ENCODE results near the gene KASH5. TPM values are rescaled to one million over a fixed set of nuclear protein-coding genes. Genes with fewer than 3 reads are reported as not detected.

Gene KASH5
- total RNA-seq, 1 experiment from 2014 or later = not detected

- peak overlapping the region in 1 of 3 experiments; percentile 49; a peak in 1 of 7 replicates for H3K27ac Mint-ChIP-seq
- Histone ChIP-seq H3K23me2 (ENCODE audit: insufficient read length, low read depth, low read length, poor library complexity, severe bottlenecking) (peaks cover under 1% of the 10 kb centered on the region), H3K27ac (ENCODE audit: insufficient read length, low read depth, low read length) (no peak overlapping the region), H3K14ac (ENCODE audit: insufficient read depth, low read length) (no peak overlapping the region), H4K8ac (replicated peaks; ENCODE audit: insufficient read length, low read depth, low read length) (no peak overlapping the region), H3K18ac (ENCODE audit: insufficient read length, low read depth, low read length) (no peak overlapping the region), H2AK5ac (ENCODE audit: insufficient read length, low read length) (no peak overlapping the region), H4K20me1 (ENCODE audit: control insufficient read depth, insufficient read depth, insufficient read length) (no peaks in the 10 kb centered on the region), H3K9me3 (ENCODE audit: control insufficient read depth, low read depth, low read length) (no peaks in the 10 kb centered on the region), H2BK12ac (ENCODE audit: insufficient read length, low read depth, low read length) (no peak overlapping the region), H4K5ac (ENCODE audit: insufficient read length, low read depth, low read length) (no peak overlapping the region), H3K56ac (ENCODE audit: insufficient read length, low read depth, low read length) (no peak overlapping the region), H3K79me1 (ENCODE audit: insufficient read depth, low read depth, low read length, poor library complexity, severe bottlenecking) (no peaks in the 10 kb centered on the region), H3K9ac (ENCODE audit: extremely low read depth, insufficient read length, low read length) (no peak overlapping the region), H2BK20ac (ENCODE audit: low read depth, low read length, poor library complexity, severe bottlenecking) (no peak overlapping the region), H2BK120ac (ENCODE audit: low read depth, low read length, poor library complexity, severe bottlenecking) (no peak overlapping the region), H3K4me1 (ENCODE audit: insufficient read depth, low read length) (no peaks in the 10 kb centered on the region), H4K91ac (ENCODE audit: insufficient read length, low read depth, low read length) (no peak overlapping the region), H3K4me2 (ENCODE audit: insufficient read depth, insufficient read length, low read length) (no peak overlapping the region), H3K23ac (ENCODE audit: insufficient read length, low read depth, low read length) (no peak overlapping the region), H3K4ac (ENCODE audit: low read depth, low read length) (no peak overlapping the region), H2BK5ac (ENCODE audit: insufficient read length, low read length) (no peak overlapping the region), H2BK15ac (ENCODE audit: low read depth, low read length) (no peak overlapping the region), H2AFZ (ENCODE audit: low read length) (no peak overlapping the region), H3K79me2 (ENCODE audit: insufficient read depth, low read length) (no peaks in the 10 kb centered on the region), H3T11ph (ENCODE audit: low read length) (no peak overlapping the region), H3K27me3 (ENCODE audit: insufficient read depth, low read length) (no peaks in the 10 kb centered on the region)
- H3K4me3 Mint-ChIP-seq = no peak overlapping the region
- H3K36me3 Mint-ChIP-seq (ENCODE audit: insufficient read depth in 1 of 3, low read depth in 3 of 3) = no peaks in the 10 kb centered on the region; a peak in 1 of 7 replicates
- H3K9me3 Mint-ChIP-seq = no peaks in the 10 kb centered on the region; a peak in 1 of 5 replicates
- DNase-seq = no peak
- no peak for TF ChIP-seq CTCF (conservative IDR thresholded peaks at IDR 0.05)
- WGBS (ENCODE audit: extremely low coverage, insufficient read length, low lambda C conversion rate) = no CpG with 5 or more reads among the region's 3 CpGs
- peaks cover 11% of the 10 kb centered on the region for H3K27me3 Mint-ChIP-seq (ENCODE audit: low read depth)
- H3K4me1 Mint-ChIP-seq = peaks cover 42 to 50% of the 10 kb centered on the region in 2 experiments
Measured at GRCh38 chr19:49411681-49412326, 23.8 kb downstream of the KASH5 start.
